GM18505 (cell line): ENCODE measurements around the gene HDAC2.
"Not testable (repeated sequence)": the region's sequence is repeated elsewhere in the genome, so short reads cannot be mapped to it uniquely, and the experiment has no call there.

Experiments
- ATAC-seq: cut with Tn5 transposase; IDR thresholded peaks from one replicate; pipeline ENCODE4 v1.9.1; 2021; ENCODE audit not compliant: unreplicated experiment
- POLR2A ChIP-seq: IDR thresholded peaks from 4 replicates; pipeline ENCODE4 v1.6.1; 2011; ENCODE audit warnings: borderline replicate concordance; ENCODE audit not compliant: insufficient read depth, insufficient read length; ENCODE audit errors: extremely low read depth

Gene HDAC2

DNA sequence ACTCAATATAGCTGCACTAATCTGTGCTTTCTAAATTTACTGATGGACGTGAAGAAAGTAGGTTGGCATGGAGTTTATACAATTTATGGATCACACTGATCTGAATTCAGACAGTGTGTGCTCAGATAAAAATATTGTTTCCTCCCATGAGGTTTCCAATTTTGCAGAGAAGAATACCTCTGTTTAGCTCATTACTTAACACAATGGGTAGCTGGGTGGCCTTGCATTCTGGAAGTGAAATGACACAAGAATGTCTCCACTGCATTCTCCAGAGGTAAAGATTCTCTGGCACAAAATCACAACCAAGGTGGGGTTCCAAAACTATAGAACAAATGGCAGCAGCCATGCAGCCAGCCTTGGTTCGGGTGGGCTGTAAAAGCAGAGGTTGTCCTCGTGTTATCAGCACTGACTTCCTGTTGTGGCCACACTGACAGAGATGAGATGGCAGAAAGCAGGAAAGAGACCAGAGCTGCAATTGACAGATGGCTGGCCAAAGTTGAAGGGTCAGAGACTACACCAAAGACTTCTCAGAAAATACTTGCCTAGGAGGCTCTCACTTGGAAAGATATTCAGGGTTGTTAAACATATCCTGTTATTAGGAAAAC, 50.2 kb downstream of the HDAC2 start:
- ATAC-seq: no peak
- no peak for TF ChIP-seq POLR2A

DNA sequence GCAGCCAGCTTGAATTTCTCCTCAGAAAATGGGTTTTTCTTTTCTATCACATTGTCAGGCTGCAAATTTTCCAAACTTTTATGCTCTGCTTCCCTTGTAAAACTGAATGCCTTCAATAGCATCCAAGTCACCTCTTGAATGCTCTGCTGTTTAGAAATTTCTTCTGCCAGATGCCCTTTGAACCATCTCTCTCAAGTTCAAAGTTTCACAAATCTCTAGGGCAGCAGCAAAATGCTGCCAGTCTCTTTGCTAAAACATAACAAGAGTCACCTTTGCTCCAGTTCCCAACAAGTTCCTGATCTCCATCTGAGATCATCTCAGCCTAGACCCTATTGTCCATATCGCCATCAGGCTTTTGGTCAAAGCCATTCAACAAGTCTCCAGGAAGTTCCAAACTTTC, 60.7 kb downstream of the HDAC2 start:
- ATAC-seq: not testable (repeated sequence)

- TF ChIP-seq POLR2A: no peak
- no peak for ATAC-seq
Measured at GRCh38 chr6:113909224-113909856, 61.6 kb downstream of the HDAC2 start.

- TF ChIP-seq POLR2A: no peak
- no peak for ATAC-seq
Measured at GRCh38 chr6:113908801-113909200, 62.1 kb downstream of the HDAC2 start.

DNA sequence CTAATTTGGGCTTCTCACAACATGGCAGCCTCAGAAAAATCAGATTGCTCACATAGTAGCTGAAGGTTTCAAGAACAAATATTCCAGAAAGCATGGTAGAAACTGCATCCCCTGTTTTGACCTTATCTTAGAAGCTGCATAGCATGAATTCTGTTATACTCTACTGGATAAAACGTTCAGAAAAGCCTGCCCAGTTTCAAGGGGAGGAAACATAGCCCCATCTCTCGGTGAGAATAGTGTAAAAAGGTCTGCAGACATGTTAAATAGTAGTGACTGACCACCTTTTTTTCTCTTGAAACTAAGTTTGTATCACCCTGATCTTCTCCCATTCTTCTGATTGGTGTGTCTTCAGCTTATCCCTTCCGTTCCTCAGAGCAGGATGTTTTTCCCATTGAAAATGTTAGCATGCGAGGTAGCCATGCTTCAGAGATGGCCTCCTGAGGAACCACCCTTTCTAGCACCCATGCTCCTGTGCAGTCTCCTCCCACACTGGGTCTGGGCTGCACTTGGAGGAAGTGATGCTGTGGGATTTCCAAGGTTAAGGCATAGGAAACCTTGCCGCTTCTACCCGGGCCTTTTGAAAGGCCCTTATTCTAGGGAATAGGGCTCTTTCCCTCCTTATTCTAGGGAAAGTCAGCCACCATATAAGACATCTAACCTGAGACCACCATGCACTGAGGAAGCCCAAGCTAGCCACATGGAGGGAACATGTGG, 63.7 kb downstream of the HDAC2 start:
- no peak for ATAC-seq
- no peak for TF ChIP-seq POLR2A

DNA sequence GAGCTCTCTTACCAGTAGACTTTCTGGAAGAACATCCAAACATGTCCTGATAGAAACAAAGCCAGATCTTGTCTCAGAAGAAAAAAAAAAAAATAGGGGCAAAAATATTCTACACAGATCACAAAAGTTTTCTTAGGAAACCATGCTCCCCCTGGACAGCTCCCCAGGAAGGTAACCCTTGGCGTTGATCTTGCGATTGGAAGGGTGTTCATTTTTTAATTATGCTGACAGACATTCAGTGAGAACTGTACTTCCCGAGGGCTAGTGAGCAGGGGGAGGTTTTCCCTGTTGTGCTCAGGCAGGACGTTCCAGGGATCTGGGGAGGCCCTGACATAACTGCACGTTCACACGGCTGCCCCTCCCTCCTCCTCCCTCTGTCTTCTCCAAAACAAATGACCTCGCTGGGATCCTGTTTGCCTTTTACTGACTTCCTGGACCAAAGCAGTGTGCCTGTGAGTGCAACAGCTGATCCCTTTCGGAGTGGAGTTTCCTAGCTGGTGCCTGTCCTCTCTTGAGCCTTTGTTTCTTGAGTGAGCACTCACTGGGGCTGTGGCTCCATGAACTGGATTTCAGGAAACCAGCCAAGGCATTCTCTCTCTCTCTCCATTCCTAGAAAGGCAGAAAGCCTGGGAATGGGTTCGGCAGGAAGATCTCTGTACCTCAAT, 67.2 kb downstream of the HDAC2 start:
- ATAC-seq: no peak
- TF ChIP-seq POLR2A: no peak

GRCh38 chr6:113901482-113901881, 69.5 kb downstream of the HDAC2 start:
- no peak for TF ChIP-seq POLR2A
- ATAC-seq: no peak

DNA sequence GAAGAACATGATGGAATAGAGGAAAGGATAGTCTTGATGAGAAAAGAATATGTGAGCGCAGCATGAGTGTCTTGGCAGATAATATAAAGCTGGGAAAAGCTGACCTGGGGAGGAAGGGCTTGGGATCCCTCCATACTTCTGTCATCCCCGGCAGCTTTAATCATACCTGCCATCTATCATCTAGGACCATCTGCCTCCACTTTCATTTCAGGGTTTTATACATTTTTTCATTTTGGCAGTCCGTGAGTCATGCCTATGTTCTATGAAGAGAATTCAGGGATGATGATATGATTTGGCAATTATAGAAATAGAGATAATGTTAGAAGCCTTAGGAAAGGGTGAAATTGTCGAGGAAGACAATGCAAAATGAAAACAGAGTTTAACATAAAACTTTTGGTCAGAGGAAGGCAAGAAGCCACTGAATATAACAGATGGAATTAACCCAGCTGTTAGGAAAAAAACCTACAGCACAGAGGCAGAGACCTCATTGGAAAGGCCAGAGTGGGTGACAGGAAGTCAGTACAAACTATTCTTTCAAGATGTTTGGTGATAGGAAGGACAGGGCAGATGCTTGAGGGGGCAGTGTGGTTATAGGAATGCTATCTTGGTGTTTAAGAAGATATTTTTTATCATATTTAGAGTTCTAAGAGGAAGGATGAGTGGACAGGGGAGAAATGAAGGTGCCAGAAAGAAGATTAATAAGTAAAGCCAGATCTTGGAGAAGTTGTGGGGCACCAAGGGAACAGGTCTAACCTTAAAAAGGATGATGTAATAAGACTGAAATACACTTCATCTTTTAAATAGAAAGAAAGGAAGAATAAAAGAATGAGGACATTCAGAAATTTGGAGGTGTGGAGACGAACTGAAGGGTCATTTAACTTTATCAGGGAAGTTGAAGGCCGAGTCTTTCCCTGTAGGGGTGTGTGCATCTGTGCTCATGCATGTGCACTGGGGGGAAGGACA, 76.0 kb downstream of the HDAC2 start:
- TF ChIP-seq POLR2A: no peak
- no peak for ATAC-seq

DNA sequence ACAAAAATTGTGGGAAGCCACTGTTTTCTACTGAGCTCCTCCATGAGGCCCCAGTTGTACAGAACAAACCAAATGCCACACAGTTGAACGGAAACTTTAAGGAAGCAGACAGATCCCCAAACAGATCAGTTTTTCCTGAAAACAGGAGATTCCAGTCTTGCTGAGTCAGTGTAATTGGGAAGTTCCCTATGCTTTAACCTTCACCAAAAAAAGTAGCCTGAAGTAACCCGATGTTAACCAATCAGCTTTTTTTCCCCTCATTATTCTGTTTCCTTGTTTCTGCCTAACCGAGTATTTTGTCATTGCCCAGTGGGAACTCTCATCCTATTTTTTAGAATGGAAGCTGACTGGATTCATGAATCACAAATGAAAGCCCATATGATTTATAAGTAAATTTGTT, 77.1 kb downstream of the HDAC2 start:
- no peak for ATAC-seq
- TF ChIP-seq POLR2A: no peak

DNA sequence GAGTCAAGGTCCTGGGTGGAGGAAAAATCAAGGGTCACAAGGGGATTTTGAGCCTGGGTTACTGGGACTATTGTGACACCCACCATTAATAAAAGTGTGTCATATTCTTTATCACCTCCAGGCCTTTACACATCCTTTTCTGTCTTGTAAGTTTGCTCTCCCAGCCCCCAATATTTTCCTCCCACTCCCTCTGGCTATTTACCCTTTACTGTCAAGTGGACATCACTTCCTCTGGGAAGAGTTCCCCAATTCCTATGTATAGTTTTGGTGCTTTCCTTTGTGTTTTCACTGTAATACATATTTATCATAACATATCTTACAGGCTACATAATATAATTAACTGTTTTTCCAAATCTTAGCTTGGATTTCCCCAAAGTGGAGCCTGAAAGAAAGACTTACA, 77.5 kb downstream of the HDAC2 start:
- ATAC-seq: no peak

GRCh38 chr6:113888956-113889630, 81.9 kb downstream of the HDAC2 start:
- no peak for ATAC-seq
- no peak for TF ChIP-seq POLR2A

More for the DNA sequence above, 77.5 kb downstream of the HDAC2 start:
- no peak for TF ChIP-seq POLR2A

- ATAC-seq: no peak
- TF ChIP-seq POLR2A: no peak
Measured at GRCh38 chr6:113888493-113888892, 82.5 kb downstream of the HDAC2 start.
